ENCODE data around the gene TBC1D9.

DNA sequence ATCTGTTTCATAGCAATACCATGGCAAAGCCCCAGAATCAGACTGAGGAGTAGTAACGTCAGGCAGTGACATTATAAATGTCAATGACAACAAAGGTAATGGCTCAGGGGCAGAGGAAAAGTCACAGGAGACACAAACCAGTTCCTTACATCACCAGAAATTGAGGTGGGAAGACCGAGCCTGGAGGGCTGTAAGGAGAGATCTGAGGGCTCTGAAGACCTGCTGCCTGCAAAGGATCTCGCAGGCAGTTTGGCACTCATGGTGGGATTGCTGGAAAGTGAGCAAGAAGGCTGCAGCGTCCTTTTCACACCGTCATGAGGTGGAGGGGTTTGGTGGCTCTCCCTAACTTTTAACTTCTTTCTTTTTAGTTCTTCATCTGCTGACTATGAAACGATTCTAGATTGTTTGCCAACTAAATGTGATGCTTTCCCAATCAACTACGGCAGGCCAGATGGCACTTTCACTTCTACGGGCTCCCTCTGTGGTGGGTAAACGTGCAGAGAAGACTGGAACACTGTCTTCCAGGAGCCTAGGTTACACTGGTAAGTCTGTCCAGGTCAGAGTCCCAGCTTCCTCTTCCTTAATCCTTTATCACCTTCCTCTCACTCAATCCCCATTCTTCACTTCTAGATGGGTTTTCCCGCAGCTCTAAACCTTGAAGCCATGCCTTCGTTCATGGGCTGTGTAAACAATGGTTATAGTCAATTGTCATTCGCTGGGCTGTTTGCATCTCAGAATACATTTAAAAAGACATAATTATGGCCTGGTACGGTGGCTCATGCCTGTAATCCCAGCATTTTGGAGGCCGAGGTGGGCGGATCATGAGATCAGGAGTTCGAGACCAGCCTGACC, 58.2 kb downstream of the TBC1D9 start:
- no peak for TF ChIP-seq SRF (IDR thresholded peaks at IDR 0.05; ENCODE audit: low read depth in 2 of 2, low read length in 2 of 2)
- no peak for TF ChIP-seq POLR2A (IDR thresholded peaks at IDR 0.05; ENCODE audit: low read depth, low read length)
- no peak for TF ChIP-seq REST (IDR thresholded peaks at IDR 0.05; ENCODE audit: low read depth, low read length)
- no peak for TF ChIP-seq CEBPZ (IDR thresholded peaks at IDR 0.05; ENCODE audit: low read depth, low read length)
- TF ChIP-seq NFYB (IDR thresholded peaks at IDR 0.05; ENCODE audit: insufficient read depth, low read depth, low read length): no peak
- no peak for TF ChIP-seq ASH2L (IDR thresholded peaks at IDR 0.05; ENCODE audit: borderline replicate concordance, low read depth)
- no peak for TF ChIP-seq ZNF207 (IDR thresholded peaks at IDR 0.05; ENCODE audit: borderline replicate concordance)
- TF ChIP-seq NFYA (IDR thresholded peaks at IDR 0.05; ENCODE audit: borderline replicate concordance, low read depth, low read length): no peak
- no peak for TF ChIP-seq FOXM1 (IDR thresholded peaks at IDR 0.05; ENCODE audit: low read depth, low read length)
- TF ChIP-seq, protein P1, sequence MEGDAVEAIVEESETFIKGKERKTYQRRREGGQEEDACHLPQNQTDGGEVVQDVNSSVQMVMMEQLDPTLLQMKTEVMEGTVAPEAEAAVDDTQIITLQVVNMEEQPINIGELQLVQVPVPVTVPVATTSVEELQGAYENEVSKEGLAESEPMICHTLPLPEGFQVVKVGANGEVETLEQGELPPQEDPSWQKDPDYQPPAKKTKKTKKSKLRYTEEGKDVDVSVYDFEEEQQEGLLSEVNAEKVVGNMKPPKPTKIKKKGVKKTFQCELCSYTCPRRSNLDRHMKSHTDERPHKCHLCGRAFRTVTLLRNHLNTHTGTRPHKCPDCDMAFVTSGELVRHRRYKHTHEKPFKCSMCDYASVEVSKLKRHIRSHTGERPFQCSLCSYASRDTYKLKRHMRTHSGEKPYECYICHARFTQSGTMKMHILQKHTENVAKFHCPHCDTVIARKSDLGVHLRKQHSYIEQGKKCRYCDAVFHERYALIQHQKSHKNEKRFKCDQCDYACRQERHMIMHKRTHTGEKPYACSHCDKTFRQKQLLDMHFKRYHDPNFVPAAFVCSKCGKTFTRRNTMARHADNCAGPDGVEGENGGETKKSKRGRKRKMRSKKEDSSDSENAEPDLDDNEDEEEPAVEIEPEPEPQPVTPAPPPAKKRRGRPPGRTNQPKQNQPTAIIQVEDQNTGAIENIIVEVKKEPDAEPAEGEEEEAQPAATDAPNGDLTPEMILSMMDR (IDR thresholded peaks at IDR 0.05 in 2 of 3, conservative IDR thresholded peaks at IDR 0.05 in 1 of 3; ENCODE audit: control insufficient read depth in 2 of 3, extremely low read depth in 1 of 3, insufficient read depth in 1 of 3, low read depth in 3 of 3, low read length in 3 of 3): no peak
- TF ChIP-seq CHD4 (IDR thresholded peaks at IDR 0.05): no peak
- TF ChIP-seq ETV6 (conservative IDR thresholded peaks at IDR 0.05 in 1 of 2, IDR thresholded peaks at IDR 0.05 in 1 of 2; ENCODE audit: borderline replicate concordance in 1 of 2, low read depth in 1 of 2): no peak
